Ishikawa (cell line): ENCODE results near the gene CRMP1.

ENCODE experiments used
- CEBPB ChIP-seq: IDR thresholded peaks from 2 replicates; pipeline ENCODE4 v1.6.1; 2012
- CREB1 ChIP-seq: IDR thresholded peaks from 2 replicates; pipeline ENCODE4 v1.6.1; 2012; ENCODE audit warnings: low read depth
- EGR1 ChIP-seq: IDR thresholded peaks from 2 replicates; pipeline ENCODE4 v1.6.1; 2012
- EP300 ChIP-seq: IDR thresholded peaks from 2 replicates; pipeline ENCODE4 v1.6.1; 2012; ENCODE audit warnings: borderline replicate concordance
- FOXM1 ChIP-seq: IDR thresholded peaks from 2 replicates; pipeline ENCODE4 v1.6.1; 2012; ENCODE audit warnings: low read depth, borderline replicate concordance
- NFIC ChIP-seq: IDR thresholded peaks from 2 replicates; pipeline ENCODE4 v1.6.1; 2012
- RAD21 ChIP-seq: IDR thresholded peaks from 2 replicates; pipeline ENCODE4 v1.6.1; 2012; ENCODE audit warnings: low read depth
- TAF1 ChIP-seq: IDR thresholded peaks from 2 replicates; pipeline ENCODE4 v1.6.1; 2012; ENCODE audit warnings: low read depth, mild to moderate bottlenecking
- TCF12 ChIP-seq: IDR thresholded peaks from 2 replicates; pipeline ENCODE4 v1.6.1; 2012; ENCODE audit warnings: low read depth
- TEAD4 ChIP-seq: IDR thresholded peaks from 2 replicates; pipeline ENCODE4 v1.6.1; 2012
- YY1 ChIP-seq: IDR thresholded peaks from 2 replicates; pipeline ENCODE4 v1.6.1; 2012; ENCODE audit warnings: low read depth
- ZBTB7A ChIP-seq: IDR thresholded peaks from 2 replicates; pipeline ENCODE4 v1.6.1; 2012; ENCODE audit warnings: low read depth
- TF ChIP-seq, protein P1 (sequence below): IDR thresholded peaks from 2 replicates; pipeline ENCODE4 v1.6.1; 2012; ENCODE audit warnings: low read depth, mild to moderate bottlenecking
- TF ChIP-seq, protein P2 (sequence below): IDR thresholded peaks from 2 replicates; pipeline ENCODE4 v1.6.1; 2012
- TF ChIP-seq, protein P3 (sequence below): IDR thresholded peaks from 2 replicates; pipeline ENCODE4 v1.6.1; 2012

CRMP1 gene

DNA sequence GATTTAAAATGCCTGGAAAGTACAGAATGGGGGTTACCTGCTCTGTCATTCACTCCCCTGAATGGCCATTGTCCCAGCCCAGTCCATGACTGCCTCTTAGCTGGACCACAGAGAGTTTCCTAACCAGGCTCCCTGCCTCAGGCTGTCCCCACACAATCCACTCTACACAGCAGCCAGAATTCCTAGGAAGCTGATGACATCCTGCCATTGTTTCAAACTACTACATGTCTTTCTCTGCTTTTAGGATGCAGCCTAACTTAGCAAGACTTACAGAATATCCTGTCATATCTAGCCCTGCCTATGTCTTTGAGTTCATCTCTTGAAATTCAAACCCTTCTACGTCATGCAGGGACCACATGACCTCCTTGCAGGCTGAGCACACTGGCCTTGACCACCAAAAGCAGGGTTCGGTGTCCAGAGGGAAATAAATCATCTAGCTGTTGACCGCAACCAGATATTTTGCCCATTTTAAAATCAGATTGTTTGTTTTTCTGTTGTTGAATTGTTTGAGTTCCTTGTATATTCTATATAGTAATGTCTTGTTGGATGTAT, 16.1 kb upstream of the CRMP1 start:
- no peak for TF ChIP-seq EGR1
- TF ChIP-seq TAF1: no peak
- TF ChIP-seq CREB1: no peak
- no peak for TF ChIP-seq TCF12
- TF ChIP-seq, protein P1, sequence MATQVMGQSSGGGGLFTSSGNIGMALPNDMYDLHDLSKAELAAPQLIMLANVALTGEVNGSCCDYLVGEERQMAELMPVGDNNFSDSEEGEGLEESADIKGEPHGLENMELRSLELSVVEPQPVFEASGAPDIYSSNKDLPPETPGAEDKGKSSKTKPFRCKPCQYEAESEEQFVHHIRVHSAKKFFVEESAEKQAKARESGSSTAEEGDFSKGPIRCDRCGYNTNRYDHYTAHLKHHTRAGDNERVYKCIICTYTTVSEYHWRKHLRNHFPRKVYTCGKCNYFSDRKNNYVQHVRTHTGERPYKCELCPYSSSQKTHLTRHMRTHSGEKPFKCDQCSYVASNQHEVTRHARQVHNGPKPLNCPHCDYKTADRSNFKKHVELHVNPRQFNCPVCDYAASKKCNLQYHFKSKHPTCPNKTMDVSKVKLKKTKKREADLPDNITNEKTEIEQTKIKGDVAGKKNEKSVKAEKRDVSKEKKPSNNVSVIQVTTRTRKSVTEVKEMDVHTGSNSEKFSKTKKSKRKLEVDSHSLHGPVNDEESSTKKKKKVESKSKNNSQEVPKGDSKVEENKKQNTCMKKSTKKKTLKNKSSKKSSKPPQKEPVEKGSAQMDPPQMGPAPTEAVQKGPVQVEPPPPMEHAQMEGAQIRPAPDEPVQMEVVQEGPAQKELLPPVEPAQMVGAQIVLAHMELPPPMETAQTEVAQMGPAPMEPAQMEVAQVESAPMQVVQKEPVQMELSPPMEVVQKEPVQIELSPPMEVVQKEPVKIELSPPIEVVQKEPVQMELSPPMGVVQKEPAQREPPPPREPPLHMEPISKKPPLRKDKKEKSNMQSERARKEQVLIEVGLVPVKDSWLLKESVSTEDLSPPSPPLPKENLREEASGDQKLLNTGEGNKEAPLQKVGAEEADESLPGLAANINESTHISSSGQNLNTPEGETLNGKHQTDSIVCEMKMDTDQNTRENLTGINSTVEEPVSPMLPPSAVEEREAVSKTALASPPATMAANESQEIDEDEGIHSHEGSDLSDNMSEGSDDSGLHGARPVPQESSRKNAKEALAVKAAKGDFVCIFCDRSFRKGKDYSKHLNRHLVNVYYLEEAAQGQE: no peak
- TF ChIP-seq EP300: no peak

DNA sequence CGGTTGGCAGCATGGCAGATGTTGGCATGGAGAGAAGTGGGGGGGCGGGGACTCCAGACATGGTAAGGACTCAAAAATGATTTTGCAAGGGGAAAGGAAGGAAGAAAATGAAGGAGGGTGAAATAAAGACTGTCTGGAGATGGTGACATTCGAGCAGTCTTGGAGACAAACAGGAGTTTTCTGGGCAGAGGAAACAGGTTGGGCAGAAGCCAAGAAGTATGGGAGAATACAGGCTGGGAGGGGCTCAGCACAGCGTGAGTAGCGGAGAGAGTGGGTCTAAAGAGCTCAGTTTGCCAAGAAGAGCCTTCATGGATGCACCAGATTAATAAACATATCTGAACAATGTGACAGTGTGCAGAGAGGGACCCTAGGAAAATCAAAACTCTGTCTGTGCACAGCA, 13.3 kb upstream of the CRMP1 start:
- TF ChIP-seq, protein P1: no peak
- no peak for TF ChIP-seq EGR1
- no peak for TF ChIP-seq EP300
- no peak for TF ChIP-seq TCF12
- no peak for TF ChIP-seq CREB1
- TF ChIP-seq RAD21: no peak
- TF ChIP-seq, protein P2, sequence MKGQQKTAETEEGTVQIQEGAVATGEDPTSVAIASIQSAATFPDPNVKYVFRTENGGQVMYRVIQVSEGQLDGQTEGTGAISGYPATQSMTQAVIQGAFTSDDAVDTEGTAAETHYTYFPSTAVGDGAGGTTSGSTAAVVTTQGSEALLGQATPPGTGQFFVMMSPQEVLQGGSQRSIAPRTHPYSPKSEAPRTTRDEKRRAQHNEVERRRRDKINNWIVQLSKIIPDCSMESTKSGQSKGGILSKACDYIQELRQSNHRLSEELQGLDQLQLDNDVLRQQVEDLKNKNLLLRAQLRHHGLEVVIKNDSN: no peak

DNA sequence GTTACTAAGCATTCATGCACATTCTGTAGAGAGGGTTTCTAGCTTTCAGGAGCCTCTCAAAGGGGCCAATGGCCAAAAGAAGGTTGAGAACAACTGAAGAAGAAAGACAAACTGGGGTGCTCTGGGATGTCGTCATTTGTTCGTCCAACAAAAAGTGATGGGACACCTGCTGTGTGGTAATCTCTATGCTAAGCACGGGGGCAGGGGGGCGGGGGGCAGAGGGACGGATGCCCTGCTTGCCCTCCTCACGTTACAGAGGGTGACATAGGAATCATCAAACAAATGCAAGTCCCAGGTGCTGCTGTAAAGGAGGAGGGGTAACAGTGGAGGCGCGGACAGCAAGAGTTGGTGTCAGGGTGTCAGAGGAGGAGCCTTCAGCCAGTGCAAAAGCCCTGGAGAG, 12.8 kb upstream of the CRMP1 start:
- TF ChIP-seq NFIC (no peak), TAF1 (no peak), CREB1 (no peak), TEAD4 (no peak), TCF12 (no peak), EP300 (no peak), CEBPB (no peak), FOXM1 (no peak), RAD21 (no peak)
- TF ChIP-seq, protein P3, sequence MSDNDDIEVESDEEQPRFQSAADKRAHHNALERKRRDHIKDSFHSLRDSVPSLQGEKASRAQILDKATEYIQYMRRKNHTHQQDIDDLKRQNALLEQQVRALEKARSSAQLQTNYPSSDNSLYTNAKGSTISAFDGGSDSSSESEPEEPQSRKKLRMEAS: no peak
- TF ChIP-seq, protein P2: no peak

DNA sequence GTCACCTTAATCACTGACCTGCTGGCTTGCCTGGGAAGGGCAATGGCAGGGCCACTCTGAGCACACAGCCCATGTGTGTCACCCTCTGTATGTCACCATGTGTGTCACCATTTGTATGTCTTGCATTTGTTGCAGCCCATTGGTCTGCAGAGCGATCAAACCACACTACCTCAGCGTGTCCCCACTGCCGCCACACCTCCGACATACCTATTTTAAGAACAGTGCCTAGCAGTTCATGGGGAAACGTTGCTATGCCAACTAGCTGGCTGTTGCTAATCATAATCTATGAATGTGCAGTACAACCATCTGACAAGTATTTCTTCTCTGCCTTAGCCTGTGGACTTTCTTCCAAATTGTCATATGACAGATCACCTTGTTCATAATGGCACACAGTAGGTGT, 8.0 kb upstream of the CRMP1 start:
- no peak for TF ChIP-seq TEAD4
- no peak for TF ChIP-seq TCF12
- TF ChIP-seq CREB1: no peak
- TF ChIP-seq EP300: no peak
- TF ChIP-seq TAF1: no peak
- TF ChIP-seq RAD21: no peak
- TF ChIP-seq CEBPB: no peak
- no peak for TF ChIP-seq EGR1
- TF ChIP-seq ZBTB7A: no peak

DNA sequence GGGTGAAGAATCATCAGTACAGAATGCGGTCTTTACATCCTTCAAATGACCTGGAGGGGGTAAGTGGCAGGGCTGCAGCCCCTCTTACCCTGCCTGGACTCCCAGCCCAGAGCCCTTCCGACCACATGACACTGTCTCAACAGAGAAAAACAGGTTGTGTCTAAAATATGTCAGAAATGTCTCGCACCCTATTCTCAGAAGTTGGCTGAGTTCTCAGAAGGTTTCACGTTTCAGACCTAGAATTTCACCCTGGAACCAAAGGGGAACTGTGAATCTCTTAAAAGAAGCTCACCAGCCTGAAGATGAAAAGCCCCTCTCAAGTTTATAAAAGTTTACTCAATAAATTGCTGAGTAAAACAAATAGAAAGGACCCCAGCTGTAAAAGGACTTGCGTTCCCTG, 7.0 kb upstream of the CRMP1 start:
- TF ChIP-seq ZBTB7A (no peak), TEAD4 (no peak), CREB1 (no peak)

DNA sequence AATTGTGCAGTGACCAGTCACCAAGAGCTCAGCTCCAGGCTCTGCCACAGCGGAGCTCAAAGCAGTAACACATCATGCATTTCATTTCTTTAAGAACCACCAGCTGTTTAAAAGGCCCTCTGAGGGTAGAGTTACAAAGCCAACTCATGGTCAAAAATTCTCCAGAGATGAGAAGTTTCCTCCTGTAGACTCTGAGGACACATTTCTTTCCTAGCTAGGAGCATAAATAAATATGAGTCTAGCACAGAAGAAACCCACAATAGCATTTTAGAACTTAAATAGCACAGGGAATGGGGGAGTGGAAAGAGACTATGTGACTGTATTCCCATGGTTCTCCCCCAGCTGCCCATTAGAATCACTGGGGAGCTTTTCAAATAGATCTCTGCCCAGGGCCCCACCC, 6.5 kb upstream of the CRMP1 start:
- no peak for TF ChIP-seq TEAD4
- TF ChIP-seq RAD21: no peak
- no peak for TF ChIP-seq NFIC
- TF ChIP-seq, protein P1: no peak
- no peak for TF ChIP-seq EP300
- no peak for TF ChIP-seq ZBTB7A
- no peak for TF ChIP-seq CEBPB
- no peak for TF ChIP-seq TCF12
- no peak for TF ChIP-seq YY1
- no peak for TF ChIP-seq CREB1
- no peak for TF ChIP-seq TAF1
- TF ChIP-seq FOXM1: no peak
